Stimulated activated CD4-positive, alpha-beta T cell treated with anti-CD3 and anti-CD28 coated beads, Interleukin-12 subunit alpha, Interleukin-12 subunit beta, amount 100 ng/mL, for 48 hours (primary cell): ENCODE results near the gene GZMA.
"Not testable (repeated sequence)": the region's sequence is repeated elsewhere in the genome, so short reads cannot be mapped to it uniquely, and the experiment has no call there.

Experiments
- DNase-seq, 3 donors: peaks; one replicate each; pipeline ENCODE4 v3.0.0-alpha.2; 2020; ENCODE audit warnings: low read depth in 2 of 3, low spot score in 1 of 3

GZMA gene

GRCh38 chr5:55102348-55102747 is at the start of gene GZMA:
TSS of gene GZMA (plus strand) at chr5:55102646. CDS start at chr5:55102683, 37 bp downstream.
- peak in 1 of 3 donors; percentile 3 for DNase-seq

GRCh38 chr5:55055183-55055582 is 47.3 kb upstream of the GZMA start:
- no peak for DNase-seq

DNA sequence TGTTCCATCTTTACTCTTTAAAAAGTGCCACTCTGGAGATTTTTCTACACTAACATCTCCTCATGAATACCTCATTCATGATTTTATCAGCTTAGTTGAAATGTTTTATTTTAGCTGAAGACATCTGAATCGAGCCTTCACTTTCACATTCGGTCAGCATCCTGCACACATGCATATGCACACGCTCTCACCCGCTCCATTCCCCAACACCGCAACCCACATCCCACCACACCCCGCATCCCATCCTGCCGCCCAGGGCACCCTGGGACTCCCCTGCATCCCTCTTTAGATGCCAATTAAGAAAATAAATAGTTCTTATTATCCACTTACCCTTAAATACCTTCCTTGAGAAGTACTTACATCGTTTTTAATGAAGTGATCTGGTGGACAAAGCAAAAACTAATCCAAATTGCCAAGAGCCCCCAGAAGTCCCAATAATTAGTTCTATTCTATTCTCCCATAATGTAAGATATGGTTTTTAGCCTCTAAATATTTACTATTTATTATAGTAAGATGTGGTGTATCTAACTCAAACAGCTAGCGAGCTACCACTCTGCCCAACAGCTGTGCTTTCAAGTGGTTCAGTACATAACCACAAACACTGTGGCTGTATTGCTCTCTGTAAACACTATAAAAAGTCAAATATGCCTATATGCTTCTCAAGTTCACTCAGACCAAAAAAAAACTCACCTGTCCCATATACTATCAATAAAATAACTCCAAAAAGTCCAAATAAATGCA is 40.2 kb upstream of the GZMA start:
- peak; percentile 28 to 45 (median 42) for DNase-seq

DNA sequence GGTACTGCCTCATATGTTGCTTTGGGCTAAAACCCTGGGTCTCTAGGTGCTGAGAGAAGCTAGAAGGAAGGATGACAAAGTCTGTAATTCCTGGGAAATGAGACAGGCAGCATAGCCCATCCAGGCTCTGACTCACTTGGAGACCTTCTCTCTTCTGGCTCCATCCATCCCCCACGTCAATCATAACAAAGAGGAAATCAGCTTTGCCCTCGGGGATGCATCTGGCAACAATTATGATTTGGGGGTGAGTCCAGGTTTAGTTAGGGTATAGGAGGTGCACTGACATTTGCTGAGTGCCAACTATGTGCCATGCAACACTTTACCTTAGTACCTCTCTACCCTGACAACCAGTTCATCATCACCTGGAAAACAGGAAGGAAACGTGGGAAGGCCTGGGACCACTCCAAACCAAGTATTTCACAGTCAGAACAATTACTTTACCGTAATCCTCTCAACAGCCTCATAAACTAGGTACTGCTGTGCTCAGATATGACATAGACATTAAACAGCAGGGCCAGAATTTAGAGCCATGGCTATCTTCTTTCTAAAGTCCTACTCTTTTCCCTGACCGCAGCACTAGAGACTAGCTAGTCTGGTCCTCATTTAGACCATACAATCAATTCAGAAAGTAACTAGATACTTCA is 39.1 kb upstream of the GZMA start:
- no peak for DNase-seq

GRCh38 chr5:55063899-55064298 is 38.5 kb upstream of the GZMA start:
- DNase-seq = no peak

- DNase-seq = no peak
Measured at GRCh38 chr5:55064523-55064922, 37.9 kb upstream of the GZMA start.

GRCh38 chr5:55066277-55066676 is 36.2 kb upstream of the GZMA start:
- no peak for DNase-seq

DNA sequence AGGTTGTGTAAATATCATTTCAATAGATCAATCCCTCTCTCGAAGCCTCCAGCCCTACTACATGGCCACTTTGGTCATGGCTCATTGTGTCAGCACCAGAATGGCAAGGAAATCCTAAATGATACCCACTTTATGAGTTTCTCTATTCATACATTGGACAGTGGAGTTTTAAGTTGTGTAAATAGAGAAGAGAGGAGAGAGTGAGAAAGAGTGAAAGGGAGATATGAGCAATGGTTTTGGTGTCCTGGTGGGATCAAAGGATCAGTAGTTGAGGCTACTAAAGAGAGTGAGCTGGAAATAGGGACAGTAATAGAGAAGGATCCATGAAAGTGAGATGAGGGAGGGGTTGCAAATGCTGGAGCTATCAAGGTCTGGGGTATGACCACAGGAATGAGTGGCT is 31.5 kb upstream of the GZMA start:
- DNase-seq = no peak

DNA sequence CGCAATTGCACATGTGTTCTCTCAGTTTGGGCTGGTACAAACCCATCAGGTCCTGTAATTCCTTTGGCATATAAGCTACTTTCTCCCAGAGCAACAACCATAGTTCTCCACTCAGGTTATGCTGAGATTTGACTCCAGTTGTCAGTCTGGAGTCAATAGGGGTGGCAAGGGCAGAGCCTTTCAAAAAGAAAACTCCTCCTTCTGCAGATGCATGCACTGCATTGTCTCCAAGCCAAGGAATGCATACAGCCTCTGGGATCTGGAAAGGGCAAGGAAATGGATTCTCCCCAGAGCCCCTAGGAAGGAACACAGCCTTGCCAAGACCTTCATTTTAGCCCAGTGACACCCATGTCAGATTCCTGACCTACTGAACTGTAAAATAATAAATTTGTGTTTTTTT is 31.0 kb upstream of the GZMA start:
- DNase-seq = no peak

DNA sequence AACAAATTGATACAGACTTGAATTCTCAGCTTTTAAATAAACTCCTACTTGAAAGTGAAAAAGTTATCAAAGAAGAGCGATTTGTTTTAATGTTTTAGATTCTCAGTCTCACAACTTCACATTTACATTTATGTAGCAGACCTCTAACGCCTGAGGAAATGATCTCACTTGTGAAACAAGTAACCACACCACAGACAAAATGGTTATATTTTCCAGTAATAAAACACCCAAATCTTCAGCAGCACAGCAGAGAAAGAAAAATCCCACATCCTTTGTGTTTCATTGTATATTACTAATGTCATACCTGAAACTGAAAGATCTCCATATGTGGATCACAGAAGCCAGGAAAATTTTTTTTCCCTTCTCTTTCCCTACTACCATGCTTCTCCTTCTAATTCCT is 29.8 kb upstream of the GZMA start:
- no peak for DNase-seq

- DNase-seq = no peak
Measured at GRCh38 chr5:55073211-55073610, 29.2 kb upstream of the GZMA start.

DNA sequence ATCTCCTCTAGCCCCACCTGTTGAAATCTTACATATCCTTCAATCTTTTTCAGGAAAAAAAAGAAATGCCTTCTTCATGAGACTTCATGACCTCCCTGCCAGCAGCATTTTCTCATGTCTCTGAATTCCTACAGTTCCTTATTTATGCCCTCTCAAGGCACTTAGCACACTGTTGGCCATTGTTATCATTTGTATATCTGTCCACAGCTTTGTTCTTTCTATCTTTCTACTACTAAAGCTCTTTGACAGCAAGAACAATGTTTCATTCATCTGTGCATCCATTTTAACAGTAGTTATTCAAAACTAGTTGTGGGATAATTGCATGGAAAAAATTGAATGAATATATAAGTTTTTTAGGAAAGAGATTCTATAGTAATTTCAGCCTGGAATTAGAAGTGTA is 20.9 kb upstream of the GZMA start:
- no peak for DNase-seq

- not testable (repeated sequence) for DNase-seq
Measured at GRCh38 chr5:55089301-55089700, 13.1 kb upstream of the GZMA start.

DNA sequence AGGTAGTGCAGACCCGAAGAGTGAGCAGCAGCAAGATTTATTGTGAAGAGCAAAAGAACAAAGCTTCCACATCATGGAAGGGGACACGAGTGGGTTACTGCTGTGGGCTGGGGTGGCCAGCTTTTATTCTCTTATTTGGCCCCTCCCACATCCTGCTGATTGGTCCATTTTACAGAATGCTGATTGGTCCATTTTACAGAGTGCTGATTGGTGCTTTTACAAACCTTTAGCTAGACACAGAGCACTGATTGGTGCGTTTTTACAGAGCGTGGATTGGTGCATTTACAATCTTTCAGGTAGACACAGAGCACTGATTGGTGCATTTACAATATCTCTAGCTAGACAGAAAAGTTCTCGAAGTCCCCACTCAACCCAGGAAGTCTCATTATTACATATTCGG is 11.4 kb upstream of the GZMA start:
- DNase-seq = not testable (repeated sequence)

GRCh38 chr5:55096182-55096581 is 6.3 kb upstream of the GZMA start:
- no peak for DNase-seq

DNA sequence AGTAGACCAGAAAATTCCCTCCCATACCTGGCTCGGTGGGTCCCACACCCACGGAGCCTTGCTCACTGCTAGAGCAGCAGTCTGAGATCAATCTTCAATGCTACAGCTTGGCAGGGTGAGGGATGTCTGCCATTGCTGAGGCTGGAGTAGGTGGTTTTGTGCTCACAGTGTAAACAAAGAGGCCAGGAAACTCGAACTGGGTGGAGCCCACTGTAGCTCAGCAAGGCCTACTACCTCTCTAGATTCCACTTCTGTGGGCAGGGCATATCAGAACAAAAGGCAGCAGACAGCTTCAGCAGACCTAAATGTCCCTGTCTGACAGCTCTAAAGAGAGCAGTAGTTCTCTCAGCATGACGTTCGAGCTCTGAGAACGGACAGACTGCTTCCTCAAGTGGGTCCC is 5.6 kb upstream of the GZMA start:
- DNase-seq = no peak

DNA sequence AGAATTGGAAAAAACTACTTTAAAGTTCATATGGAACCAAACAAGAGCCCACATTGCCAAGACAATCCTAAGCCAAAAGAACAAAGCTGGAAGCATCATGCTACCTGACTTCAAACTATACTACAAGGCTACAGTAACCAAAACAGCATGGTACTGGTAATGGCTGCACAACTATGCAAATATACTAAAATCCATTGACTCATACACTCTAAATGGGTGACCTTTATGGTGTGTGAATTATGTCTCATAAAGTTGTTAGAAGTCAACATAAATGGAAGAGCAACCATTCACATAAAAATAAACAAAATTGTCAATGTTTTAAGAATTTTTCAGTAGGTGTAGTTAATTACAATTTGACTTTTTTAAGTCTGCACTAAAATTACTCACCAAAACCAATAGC is 1.3 kb upstream of the GZMA start:
- DNase-seq = not testable (repeated sequence)

DNA sequence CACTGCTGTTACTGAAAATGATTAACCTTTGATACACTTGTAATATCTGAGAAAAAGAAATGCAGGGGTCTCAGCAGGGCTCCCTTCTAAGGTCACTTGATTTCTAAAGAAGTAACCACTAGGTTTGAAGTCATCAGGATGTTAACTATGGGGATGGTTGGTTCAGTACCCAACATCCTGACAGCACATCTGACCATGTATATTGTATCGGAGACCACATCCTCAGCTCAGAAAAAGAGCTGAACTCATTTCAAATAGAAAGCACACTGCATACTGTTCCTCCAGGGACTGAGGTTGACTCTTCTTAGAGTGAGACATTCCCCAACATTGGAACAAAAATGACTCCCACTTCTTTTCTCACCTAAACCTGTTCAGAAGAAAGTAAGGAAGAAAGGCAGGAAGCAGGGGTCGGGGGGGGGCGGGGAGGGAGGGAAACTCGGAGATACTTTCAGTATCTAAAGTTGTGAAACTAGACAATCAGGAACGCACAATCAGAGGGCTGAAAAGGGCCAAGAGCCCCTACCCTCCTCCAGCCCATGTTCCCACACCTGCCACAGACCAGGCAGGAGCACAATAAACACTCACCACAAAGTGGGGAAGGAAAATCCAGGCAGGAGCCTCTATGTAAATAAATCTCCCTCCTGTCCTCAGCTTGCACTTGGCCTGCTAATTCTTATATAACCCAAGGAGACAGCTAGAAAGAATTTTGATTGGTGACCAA is 730 bp upstream of the GZMA start:
- no peak for DNase-seq

DNA sequence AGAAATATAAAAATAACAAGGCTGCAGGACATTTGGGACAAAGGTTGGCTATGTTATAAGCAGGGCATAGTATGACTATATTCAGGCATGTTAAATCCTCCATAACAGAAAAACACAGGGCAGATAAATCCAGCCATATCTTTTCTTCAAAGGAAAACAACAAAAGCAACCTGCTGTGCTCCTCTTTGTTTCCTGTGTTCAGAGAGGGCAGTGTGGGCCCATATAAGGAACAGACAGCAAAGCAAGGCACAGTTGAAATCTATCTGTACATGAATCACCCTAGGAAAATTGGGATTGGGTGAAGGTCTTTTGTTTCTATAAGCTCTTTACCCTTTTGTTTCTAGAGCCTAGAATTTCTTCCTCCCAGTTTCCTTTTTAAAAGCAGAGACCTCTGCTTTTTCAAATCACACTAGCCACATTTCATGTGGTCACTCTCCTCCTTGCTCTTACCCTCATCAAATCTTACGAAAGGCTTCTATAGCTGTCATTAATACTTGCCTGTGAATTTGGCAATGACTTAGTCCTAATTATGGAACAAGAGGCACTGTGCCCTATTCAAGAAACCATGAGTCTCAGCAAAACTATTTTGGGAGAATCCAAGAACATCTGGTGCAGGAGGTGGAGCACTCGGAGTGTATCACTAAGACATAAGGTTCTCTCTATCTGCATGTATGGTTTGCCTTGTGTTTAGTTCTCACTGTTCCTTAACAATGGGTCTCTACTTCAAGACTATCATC is 1.8 kb downstream of the GZMA start:
- DNase-seq = no peak

DNA sequence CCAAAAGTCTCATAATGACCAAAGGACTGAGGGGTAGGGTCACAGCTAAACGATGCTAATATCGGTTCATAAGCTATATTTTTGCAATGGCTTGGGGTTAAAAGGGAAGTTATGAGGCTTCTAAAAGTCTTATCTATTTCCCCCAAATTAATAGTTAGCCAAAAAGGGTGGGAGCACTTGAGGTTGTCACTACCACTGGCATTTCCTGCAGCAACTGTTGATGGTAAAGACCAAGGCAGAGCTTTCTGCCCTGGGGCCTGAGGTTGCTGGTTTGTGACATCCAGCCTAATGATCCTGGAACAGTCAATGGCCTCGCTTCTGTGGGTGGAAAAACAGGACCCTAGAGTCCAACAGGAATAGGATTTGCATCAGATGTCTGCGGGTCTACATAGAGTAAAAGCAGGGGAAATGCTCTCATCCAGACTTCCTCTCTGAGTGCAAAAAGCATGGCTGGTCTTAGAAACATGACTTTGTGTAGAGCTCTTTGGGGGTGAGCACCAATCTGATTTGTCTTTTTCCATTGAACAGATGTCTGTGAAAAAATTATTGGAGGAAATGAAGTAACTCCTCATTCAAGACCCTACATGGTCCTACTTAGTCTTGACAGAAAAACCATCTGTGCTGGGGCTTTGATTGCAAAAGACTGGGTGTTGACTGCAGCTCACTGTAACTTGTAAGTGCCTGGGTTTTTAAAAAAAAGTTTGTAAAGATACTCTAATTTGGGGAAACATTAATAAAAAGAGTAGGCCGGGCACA is 2.7 kb downstream of the GZMA start:
- DNase-seq = no peak

GRCh38 chr5:55105976-55106375 is 3.5 kb downstream of the GZMA start:
- DNase-seq = not testable (repeated sequence)
